Skeletal muscle cell (primary cell): ENCODE results near the gene CHST11.

Experiments
- DNase-seq: peaks from one replicate; pipeline ENCODE4 v3.0.0-alpha.2; 2010; ENCODE audit warnings: low read depth
- H3K4me3 ChIP-seq: 2 replicates; pipeline ENCODE4 v1.5.1; 2011; ENCODE audit warnings: low read depth, mild to moderate bottlenecking, control low read depth, low read length, moderate library complexity

CHST11 gene

DNA sequence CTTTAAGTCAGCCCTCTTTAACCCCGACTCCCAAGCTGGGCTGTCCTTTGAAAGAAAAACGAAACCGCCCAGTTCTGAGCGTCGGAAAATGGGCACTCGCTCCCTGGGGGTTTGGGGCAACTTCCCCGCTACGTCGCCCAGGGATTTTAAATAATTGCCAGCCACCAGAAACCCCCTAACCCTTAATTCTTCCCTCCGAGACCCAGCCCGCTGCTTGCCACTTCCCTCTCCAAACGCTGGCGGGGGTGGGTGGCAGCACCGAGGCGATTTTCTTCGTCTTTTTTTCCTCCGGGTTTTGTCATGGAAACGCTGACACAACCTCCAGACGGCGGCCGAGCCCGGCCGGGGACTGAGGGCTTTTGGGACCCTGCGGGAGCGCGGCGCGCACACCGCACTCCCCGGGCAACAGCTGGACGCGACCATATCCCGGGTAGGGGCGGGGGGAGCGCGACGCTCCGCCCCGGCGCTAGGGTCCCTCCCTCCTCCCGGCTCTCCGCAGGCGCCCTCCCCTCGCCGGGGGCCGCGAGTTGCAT is at the start of gene CHST11:
Gene CHST11, plus strand, starts transcription at position 532 of the 533 bp plus-strand sequence.
- H3K4me3 ChIP-seq: peak within 1 kb of the TSS; percentile 80
- peak; percentile 63 for DNase-seq

DNA sequence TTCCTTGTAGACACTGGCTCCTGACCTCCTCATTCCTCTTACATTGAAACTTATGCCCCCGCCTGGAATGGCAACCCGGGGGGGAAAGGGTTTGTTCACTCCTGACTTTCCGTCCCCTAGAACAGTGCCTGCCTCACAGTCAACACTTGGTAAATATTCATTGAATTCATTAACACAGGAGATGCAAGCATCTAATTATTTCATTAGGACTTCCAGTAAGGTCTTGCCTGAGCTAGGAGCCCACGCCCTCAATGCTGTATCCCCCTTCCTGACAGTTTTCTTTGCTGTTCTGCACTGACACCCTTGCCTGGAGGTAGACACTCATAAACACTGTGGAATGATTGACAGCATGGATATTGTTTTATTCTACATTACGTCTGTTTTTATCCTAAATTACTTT is 49.3 kb upstream of the CHST11 start:
- no peak overlapping the region for H3K4me3 ChIP-seq
- DNase-seq: no peak

DNA sequence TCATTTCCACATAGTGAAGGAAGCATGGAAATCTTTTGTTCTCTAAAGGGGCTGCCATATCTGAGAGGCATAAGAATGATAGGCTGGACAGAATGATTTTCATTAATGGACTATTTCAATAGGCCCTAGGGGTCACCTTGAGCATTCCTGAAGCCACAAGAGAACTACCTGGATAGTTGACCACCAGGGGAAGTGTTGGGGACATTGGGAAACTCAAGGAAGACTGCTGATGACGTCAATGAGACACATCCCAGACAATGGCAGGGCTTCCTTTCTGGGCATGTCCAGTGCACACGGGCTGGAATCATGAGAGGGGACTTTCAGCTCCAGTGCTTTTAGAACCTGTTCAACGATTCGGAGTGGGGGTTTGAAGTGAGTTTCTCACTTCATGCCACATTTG is 48.8 kb upstream of the CHST11 start:
- H3K4me3 ChIP-seq: no peak overlapping the region
- no peak for DNase-seq

DNA sequence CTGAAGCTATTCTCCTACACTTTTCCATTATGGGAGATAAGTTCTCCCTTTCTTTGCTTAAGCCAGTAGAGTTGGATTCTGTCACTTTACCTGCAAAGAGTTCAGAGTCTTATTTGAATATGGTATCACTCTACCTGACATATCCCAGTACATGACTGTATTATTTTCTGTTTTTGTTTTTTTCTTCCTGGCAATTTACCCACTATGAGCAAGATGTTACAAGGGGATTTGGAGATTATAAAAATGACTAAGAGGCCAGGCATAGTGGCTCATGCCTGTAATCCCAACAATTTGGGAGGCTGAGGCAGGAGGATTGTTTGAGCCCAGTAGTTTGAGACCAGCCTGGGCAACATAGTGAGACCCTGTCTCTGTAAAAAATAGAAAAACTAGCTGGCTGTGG is 46.4 kb upstream of the CHST11 start:
- H3K4me3 ChIP-seq: no peak overlapping the region

DNA sequence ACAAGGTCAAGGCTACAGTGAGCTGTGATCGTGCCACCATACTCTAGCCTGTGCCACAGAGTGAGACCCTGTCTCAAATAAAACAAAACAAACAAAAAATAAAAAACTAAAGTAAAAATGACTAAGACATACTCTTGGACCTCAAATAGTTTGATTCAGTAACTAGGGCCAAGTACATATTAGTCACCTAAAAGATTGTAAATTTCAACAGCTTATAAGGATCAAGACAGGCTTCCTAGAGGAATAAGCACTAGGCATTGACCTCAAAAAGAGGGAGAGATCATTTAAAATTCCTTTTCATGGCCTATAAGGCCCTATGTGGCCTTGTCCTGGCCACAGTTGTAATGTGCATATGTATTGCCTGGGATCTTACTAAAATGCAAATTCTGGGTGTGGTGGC is 46.0 kb upstream of the CHST11 start:
- no peak overlapping the region for H3K4me3 ChIP-seq
- no peak for DNase-seq

More for the DNA sequence above, 46.4 kb upstream of the CHST11 start:
- no peak for DNase-seq

DNA sequence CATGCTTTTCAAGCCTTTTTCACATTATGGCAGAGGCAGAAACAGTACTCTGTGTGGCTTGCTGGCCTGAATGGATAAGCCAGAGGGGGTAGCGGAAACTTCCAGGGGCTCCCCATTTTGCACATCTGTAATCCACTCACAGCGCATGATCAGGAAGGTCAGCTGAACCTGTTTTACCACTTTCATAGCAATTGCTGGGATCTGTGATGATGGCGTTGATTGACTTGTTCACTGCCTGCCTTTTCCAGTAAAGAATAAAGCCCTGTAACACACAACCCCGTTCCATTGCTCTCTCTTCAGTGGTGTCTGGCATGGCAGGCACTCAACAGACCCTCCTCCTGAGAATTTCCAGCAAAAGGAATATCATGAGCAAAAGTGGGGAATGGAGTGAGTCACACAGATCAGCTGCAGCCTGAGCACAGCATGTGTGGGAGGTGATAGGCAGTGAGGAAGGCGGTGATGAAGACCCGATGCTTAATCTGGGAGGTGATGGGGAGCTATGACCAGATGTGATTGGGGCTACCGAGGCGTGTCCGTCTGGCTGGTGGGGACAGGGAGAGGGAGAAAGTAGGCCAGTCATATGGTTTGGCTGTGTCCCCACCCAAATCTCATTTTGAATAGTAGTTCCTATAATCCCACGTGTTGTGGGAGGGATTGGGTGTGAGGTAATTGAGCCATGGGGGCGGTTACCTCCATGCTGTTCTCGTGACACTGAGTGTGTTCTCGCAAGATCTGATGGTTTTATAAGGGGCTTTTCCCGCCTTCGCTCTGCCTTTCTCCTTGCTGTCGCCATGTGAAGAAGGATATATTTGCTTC is 44.7 kb upstream of the CHST11 start:
- no peak for DNase-seq
- no peak overlapping the region for H3K4me3 ChIP-seq

DNA sequence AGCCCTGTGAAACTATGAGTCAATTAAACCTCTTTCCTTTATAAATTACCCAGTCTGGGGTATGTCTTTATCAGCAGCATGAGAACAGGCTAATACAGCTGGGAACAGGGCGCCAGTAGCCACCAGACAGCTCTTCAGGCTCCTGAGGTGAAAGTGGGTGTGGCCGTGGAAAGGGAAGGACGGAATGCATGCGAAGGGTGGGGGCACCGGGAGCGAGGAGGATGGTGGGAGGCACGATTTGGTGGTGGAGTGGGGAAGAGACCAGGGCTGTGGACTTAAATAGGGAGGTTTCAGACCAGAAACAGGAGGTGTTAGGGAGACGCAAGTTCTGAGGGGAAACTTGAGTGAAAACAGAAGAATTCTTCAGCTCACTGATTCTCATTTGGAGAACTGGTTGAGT is 44.1 kb upstream of the CHST11 start:
- DNase-seq: no peak
- no peak overlapping the region for H3K4me3 ChIP-seq

DNA sequence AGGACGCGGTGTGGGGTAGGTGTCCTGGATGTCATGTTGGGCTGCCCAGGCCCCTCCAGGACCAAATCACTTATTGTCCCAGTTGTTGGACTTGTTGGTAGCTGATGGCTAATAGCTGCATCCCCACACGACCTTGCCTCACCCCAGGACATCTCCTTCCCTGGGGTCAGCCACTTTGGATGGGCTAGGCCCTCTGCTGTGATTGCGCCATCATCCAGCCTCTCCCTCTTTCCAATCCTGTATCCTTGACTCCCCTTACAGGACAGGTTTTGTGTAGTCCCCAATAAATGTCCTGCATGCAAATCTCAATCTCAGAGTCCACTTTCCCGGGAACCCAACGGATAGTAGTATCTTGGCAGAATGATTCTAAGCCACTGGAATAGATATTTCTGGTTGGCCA is 43.4 kb upstream of the CHST11 start:
- no peak for DNase-seq

DNA sequence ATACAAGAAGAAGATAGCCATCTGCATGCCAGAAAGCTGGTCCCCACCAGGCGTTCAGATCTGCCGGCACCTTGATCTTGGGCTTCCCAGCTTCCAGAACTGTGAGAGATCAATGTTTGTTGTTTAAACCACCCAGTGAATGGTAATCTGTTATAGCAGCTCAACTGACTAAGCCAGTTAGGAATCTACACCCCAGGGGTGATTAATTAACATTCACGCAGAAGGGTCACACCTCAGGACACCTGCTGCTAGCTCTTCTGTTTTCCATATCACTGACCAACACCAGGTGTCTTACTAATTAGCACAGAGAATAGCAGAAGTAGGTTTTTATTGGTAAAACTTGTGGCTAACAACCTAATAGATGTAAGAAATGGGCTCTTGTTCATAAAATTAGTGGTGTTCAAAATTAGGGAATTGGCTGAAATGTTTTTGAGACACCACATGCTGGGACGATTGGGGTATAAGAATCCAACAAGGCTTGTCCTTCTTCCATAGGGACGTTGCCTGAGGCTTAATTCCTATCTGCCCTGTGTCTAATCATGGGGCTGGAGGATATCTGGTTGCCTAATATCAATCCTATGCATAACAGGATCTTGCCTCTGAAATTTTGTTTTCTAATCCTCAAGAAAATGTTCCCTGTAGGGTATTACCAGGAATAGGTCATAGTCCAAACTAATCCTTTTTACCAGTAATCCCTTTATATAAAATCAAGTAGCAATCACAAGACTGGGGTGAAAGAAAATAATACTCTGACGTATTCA is 42.0 kb upstream of the CHST11 start:
- no peak for DNase-seq
- H3K4me3 ChIP-seq: no peak overlapping the region

More for the DNA sequence above, 43.4 kb upstream of the CHST11 start:
- H3K4me3 ChIP-seq: no peak overlapping the region

DNA sequence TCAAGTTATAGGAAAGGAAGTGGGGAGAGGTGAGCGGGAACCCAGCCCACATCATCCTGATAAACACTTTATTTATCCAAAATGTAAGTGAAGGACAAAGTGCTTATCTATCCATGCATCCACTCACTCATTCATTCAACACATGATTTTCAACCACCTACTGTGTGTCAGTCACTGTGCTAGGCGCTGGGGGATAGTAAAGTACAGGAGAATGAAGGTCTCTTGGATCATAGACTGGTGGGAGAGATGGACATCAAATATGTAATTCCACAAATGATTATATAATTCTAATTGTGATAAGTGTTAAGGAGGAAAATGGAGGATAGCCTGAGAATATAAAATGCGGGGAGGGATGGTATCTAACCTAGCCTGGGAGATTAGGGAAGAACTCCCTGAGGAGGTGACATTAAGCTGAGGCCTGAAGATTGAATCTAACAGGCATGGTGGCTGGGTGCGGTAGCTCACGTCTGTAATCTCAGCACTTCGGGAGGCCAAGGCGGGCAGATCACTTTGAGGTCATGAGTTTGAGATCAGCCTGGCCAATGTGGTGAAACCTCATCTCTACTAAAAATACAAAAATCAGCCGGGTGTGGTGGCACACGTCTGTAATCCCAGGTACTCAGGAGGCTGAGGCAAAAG is 41.3 kb upstream of the CHST11 start:
- no peak for DNase-seq
- no peak overlapping the region for H3K4me3 ChIP-seq

DNA sequence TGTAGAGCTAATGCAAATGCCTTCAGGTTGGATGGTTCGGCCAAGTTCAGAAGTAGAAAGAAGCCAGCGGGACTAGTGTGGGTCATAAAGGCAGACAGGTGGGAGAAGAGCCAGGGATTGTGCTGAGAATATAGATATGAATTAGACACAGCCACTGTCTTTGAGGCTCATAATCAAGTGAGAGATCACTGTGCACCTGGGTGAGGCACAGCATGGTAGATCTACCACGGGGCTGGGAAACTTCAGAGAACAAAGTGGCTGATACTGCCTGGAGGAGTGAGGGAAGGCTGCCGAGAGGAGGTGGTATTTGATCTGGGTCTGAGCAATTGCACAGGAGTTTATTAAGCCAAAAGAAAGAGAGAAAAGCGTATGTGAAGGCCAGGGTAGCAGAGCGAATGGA is 40.6 kb upstream of the CHST11 start:
- DNase-seq: no peak
- H3K4me3 ChIP-seq: no peak overlapping the region

DNA sequence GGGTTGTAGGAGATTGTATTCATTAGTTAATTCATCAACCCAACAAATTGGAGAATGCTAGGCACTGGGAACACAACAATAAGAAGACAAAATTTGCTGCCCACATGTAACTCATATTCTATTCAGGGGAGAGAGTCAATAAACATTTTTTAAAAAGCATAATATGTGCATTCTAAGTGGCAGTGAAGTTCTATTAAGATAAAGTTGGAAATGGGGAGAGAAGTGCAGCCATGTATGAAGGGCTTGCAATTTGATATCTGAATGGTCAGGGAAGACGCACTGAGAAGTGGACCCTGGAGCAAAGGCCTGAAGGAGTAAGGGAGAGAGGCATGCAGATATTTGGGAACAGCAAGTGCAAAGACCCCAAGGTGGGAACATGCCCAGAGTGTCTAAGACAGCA is 40.2 kb upstream of the CHST11 start:
- no peak overlapping the region for H3K4me3 ChIP-seq
- DNase-seq: no peak

DNA sequence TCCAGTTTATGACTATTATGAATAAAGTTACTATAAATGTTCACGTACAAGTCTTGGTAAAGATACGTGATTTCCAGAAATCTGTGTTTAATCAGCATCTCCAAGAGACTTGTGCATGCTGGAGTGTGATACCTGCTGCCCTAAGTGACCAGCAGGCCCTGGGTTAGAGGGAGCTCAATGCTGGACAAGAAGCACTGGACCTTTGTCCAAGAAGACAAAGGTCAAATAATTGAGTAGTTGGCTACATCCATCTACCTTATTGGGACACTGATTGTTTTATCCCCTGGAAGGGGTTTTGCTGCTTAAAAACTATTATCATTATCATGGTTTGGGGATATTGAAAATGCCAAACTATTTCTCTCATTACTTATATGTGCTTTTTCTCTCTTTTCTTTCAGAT is 37.0 kb upstream of the CHST11 start:
- H3K4me3 ChIP-seq: no peak overlapping the region
- no peak for DNase-seq

DNA sequence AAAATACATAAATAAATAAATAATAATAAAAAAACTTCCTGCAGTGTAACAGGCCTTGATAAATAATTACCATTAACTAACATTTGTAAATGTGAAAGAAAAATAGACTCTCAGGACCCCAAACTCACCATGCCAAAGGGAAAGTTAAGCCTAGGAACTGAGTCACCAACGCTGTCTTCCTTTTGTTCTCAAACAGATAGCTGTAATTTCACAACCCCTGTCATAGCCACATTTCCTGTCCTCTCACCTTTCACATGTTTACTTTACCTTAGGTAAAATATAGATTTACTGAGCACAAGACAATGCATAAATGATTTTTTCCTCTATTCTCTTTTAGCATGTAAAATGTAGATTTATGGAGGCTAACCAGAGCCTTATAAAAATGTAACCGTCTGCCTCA is 35.9 kb upstream of the CHST11 start:
- no peak for DNase-seq
- no peak overlapping the region for H3K4me3 ChIP-seq

DNA sequence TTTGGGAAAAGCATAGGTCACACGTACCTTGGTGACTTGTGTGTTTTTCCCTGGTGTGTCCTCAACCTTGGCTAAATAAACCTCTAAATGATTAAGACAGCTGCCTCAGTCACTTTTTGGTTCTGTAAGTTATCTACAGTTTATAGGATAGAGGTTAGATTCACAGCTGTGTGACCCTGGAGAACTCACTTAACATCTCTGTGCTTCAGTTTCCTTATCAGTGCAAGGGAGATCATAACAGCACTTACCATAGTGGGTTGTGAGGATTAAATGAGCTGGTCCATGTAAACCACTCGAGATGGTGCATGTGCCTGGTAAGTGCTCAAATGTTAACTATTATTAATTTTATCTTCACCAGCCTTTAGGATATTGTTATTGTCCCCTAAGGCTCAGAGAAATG is 35.4 kb upstream of the CHST11 start:
- H3K4me3 ChIP-seq: no peak overlapping the region
- DNase-seq: no peak

DNA sequence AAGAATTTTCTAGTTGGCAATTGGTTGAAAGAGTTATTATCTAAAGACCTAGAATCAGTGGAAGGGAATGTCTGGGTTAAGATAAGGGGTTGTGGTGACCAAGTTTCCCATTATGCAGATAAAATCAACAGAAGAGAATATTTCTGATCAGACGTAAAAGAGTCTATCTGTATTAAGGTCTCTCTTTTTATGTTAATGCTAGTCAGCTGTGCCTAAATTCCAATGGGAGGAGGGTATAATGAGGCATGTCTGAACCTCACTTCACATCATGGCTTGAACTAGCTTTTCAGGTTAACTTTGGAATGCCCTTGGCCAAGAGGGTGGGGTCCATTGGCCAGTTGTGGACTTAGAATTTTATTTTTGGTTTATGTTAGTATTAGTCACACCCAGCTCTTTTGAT is 34.3 kb upstream of the CHST11 start:
- no peak for DNase-seq
- no peak overlapping the region for H3K4me3 ChIP-seq

DNA sequence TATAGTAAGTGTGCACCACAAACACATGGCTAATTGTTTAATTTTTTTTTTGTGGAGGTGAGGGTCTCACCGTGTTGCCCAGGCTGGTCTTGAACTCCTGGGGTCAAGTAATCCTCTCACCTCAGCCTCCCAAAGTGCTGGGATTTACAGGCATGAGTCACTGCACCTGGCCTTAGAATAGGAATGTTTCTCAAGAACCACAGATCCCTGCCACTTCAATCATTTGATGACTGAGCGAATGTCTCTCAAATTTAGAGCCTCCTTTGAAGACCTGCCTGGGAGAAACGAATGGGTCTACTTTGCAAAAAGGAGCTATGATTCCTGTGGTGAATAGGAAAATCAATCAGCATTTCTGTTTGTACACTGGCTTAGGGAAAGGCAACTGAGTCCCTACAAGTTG is 33.5 kb upstream of the CHST11 start:
- H3K4me3 ChIP-seq: no peak overlapping the region
- no peak for DNase-seq

DNA sequence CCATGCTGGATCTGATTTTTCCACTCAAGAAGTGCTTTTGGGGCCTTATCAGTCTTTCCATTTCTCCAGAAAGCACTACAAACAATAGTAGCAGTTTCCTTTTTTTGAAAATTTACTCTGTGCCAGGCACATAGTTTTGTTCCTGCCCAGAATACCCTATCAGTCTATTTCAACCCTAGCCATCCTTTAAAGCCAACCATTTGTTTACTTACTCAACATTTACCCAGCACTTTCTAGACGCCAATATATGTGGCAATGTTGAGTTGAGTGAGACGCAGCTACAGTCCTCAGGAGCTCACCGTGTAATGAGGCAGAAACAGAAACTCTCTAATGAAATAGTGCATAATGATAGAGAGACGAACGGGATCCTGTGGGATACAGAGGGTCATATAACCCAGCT is 32.9 kb upstream of the CHST11 start:
- DNase-seq: no peak

DNA sequence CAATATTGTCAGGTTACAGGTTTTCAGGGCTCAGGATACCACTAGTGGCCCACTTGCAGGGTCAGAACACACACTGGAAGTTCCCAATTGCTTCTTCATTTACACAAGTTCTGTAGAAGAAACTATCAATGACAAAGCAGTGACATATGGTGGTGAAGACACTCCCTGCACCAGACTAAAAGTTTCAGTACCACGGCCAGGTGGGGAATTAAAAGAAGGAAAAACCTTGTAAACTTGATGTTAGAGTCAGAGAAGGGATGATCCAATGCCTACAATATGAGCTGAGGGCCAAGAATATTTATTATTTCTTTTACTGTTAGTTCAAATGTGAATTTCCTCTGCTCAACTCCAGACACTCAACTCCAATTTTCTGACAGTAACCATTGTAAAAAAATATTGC is 31.8 kb upstream of the CHST11 start:
- DNase-seq: no peak
- no peak overlapping the region for H3K4me3 ChIP-seq

More for the DNA sequence above, 32.9 kb upstream of the CHST11 start:
- H3K4me3 ChIP-seq: no peak overlapping the region

DNA sequence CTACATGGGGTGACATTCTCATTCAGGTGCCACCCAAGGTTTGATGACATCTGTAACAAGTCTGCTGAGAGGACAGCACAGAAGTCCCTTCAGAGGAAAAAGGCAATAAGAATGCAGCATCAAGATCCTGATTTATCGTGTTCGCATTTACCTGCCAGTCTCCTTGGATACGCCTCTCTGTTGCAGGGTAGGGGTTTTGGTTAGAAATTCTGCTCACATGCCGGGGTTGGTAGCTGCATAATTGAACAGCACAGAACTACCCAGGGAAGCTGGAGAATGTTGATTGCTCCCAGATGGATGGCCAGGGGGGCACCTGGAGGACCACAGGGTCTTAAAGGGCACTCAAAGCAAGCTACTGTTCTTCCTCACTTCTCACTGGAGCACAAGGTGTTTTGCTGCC is 31.1 kb upstream of the CHST11 start:
- no peak overlapping the region for H3K4me3 ChIP-seq
- no peak for DNase-seq
